B cell (primary cell): ENCODE data around the gene ZSWIM3.

ENCODE experiments used
- EZH2 ChIP-seq: IDR thresholded peaks from 2 replicates; pipeline ENCODE4 v1.6.1; 2012; ENCODE audit warnings: borderline replicate concordance, low read depth, mild to moderate bottlenecking, moderate library complexity, low read length; ENCODE audit not compliant: insufficient read depth, poor library complexity, severe bottlenecking
- TF ChIP-seq, protein P1 (sequence below): fragments of 200-600 bp; IDR thresholded peaks from one replicate; pipeline ENCODE4 v1.8.0; 2022; ENCODE audit warnings: antibody characterized with exemption, mild to moderate bottlenecking

GRCh38 chr20:45826381-45827019, 30.9 kb upstream of the ZSWIM3 start:
- TF ChIP-seq, protein P1, sequence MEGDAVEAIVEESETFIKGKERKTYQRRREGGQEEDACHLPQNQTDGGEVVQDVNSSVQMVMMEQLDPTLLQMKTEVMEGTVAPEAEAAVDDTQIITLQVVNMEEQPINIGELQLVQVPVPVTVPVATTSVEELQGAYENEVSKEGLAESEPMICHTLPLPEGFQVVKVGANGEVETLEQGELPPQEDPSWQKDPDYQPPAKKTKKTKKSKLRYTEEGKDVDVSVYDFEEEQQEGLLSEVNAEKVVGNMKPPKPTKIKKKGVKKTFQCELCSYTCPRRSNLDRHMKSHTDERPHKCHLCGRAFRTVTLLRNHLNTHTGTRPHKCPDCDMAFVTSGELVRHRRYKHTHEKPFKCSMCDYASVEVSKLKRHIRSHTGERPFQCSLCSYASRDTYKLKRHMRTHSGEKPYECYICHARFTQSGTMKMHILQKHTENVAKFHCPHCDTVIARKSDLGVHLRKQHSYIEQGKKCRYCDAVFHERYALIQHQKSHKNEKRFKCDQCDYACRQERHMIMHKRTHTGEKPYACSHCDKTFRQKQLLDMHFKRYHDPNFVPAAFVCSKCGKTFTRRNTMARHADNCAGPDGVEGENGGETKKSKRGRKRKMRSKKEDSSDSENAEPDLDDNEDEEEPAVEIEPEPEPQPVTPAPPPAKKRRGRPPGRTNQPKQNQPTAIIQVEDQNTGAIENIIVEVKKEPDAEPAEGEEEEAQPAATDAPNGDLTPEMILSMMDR, result no peak
- no peak for TF ChIP-seq EZH2
